OCI-LY7 (cell line): ENCODE data around the gene CCR3. TPM values are rescaled to one million over a fixed set of nuclear protein-coding genes. Genes with fewer than 3 reads are reported as not detected.

Source experiments
- BruUV-seq: library from RNA; stranded (reverse); fragments of 400-500 nt; replicated peaks from 2 replicates; lab custom pipeline; 2021; lab: Mats Ljungman, UMichigan
- CTCF ChIA-PET: fragments of 300-600 bp; sonication (Branson Sonifier 250); formaldehyde crosslinking; loops from one replicate; lab custom pipeline; 2022; ENCODE audit warnings: antibody characterized with exemption; ENCODE audit not compliant: unreplicated experiment; lab: Charles Lee
- POLR2A ChIA-PET: fragments of 300-600 bp; sonication (Branson Sonifier 250); formaldehyde crosslinking; loops from one replicate; lab custom pipeline; 2022; ENCODE audit warnings: antibody characterized with exemption; lab: Charles Lee
- DNase-seq: peaks from one replicate; pipeline ENCODE4 v3.0.0-alpha.2; 2015; ENCODE audit warnings: low spot score
- H2AFZ ChIP-seq: fragments of 200-600 bp; sonication (generic), shearing (Covaris generic); 2 replicates; pipeline ENCODE4 v1.6.1; 2014; ENCODE audit warnings: mild to moderate bottlenecking, antibody characterized with exemption, low read length, moderate library complexity
- H3K27ac ChIP-seq: fragments of 200-600 bp; sonication (generic); 2 replicates; pipeline ENCODE4 v1.5.1; 2014; ENCODE audit warnings: mixed run types, low read depth, mild to moderate bottlenecking, moderate library complexity, low read length, inconsistent platforms; ENCODE audit not compliant: poor library complexity, severe bottlenecking
- H3K36me3 ChIP-seq: fragments of 200-600 bp; sonication (generic); 2 replicates; pipeline ENCODE4 v1.6.1; 2014; ENCODE audit warnings: mild to moderate bottlenecking, antibody characterized with exemption, low read length, moderate library complexity, mixed read lengths; ENCODE audit not compliant: insufficient read depth
- H3K4me1 ChIP-seq: fragments of 200-600 bp; sonication (generic); 2 replicates; pipeline ENCODE4 v1.5.1; 2014; ENCODE audit warnings: mild to moderate bottlenecking, low read length; ENCODE audit not compliant: insufficient read depth, poor library complexity, severe bottlenecking
- H3K4me2 ChIP-seq: fragments of 200-600 bp; sonication (generic); 2 replicates; pipeline ENCODE4 v1.6.1; 2014; ENCODE audit warnings: mild to moderate bottlenecking, low read length
- H3K4me3 ChIP-seq: fragments of 200-600 bp; sonication (generic); 2 replicates; pipeline ENCODE4 v1.5.1; 2014; ENCODE audit warnings: mild to moderate bottlenecking, low read depth, low read length; ENCODE audit not compliant: poor library complexity, severe bottlenecking
- H3K79me2 ChIP-seq: fragments of 200-600 bp; sonication (generic); 2 replicates; pipeline ENCODE4 v1.6.1; 2016; ENCODE audit warnings: low read depth, mild to moderate bottlenecking, low read length, moderate library complexity, mixed read lengths; ENCODE audit not compliant: insufficient read depth
- H3K9me2 ChIP-seq: fragments of 200-600 bp; sonication (generic); 2 replicates; pipeline ENCODE4 v1.6.1; 2016; ENCODE audit warnings: mild to moderate bottlenecking, low read length, mixed read lengths; ENCODE audit not compliant: insufficient read depth
- H3K9me3 ChIP-seq: fragments of 200-600 bp; sonication (generic); 2 replicates; pipeline ENCODE4 v1.6.1; 2014; ENCODE audit warnings: mild to moderate bottlenecking, mixed run types, low read length, mixed read lengths
- H4K20me1 ChIP-seq: fragments of 200-600 bp; sonication (generic); 2 replicates; pipeline ENCODE4 v1.6.1; 2014; ENCODE audit warnings: mild to moderate bottlenecking, antibody characterized with exemption, low read length, moderate library complexity, mixed read lengths; ENCODE audit not compliant: insufficient read depth
- CTCF ChIP-seq: fragments of 200-600 bp; sonication (generic); conservative IDR thresholded peaks from 2 replicates; pipeline ENCODE4 v1.5.1; 2014; ENCODE audit warnings: mild to moderate bottlenecking, antibody characterized with exemption, low read length, moderate library complexity, mixed read lengths
- EZH2phosphoT487 ChIP-seq: fragments of 200-600 bp; sonication (generic); IDR thresholded peaks from 2 replicates; pipeline ENCODE4 v1.6.1; 2018; ENCODE audit warnings: low read depth, borderline replicate concordance, mild to moderate bottlenecking, mixed run types, antibody characterized with exemption, low read length, moderate library complexity, mixed read lengths
- intact Hi-C: fragments of 100-400 bp; cut with micrococcal nuclease; formaldehyde crosslinking; loops from one replicate; pipeline ENCODE4 v1.10.0; 2022; ENCODE audit not compliant: unreplicated experiment
- total RNA-seq, 2 experiments: library from RNA; depleted of rRNA in 1 of 2; stranded (reverse); fragments of >200 nt in 1 of 2; shearing (Covaris generic) in 1 of 2; gene quantifications; 2 replicates each; pipeline ENCODE4 v1.2.3, GENCODE V29; 2014 to 2022

The CCR3 gene
- total RNA-seq, 2 experiments from 2014 or later, result not detected

DNA sequence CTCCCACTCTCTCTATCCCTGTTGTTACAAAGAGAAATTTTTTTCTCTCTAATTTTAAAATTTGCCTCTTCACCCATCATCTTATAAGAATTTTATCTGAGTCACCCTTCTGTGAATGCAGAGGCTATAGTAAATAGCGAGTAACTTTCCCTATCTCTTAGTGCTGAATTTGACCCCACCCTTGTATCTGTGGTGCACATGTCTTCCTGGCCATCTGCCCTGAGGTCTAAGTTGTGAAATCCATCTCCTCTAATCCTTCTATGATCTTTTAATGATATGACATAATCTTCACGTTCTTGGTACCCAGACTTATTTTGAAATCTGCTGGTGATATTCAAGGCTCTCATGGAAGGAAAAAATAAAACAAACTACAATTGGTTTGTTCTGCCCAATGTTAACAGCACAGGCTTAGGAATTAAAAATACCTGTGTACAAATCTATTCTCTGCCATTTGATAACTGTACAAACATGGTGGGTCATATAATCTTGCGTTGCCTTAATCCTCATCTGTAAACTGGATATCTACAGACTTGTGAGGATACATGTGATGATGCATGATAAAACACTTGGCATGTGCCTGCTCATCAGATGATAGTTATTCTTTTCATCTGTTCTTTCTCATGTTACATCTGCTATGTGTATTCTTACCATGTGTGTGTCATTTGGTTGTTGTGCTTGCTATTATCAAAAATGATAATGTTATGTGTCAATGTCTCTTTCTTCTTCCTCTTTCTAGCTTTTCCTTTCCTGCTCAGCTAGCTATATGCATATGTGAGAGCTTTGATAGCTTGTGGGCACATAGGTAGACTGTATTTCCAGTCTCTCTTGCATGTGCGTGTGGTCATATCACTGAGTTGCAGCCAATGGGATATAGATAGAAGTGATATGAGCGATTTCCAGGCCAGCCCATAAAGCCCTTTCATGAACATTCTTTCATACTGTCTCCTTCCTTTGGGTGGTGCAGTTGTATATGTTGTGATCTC is 13.7 kb upstream of the CCR3 start:
- intact Hi-C loops, result no loop called here
- no peak overlapping the region for H3K4me2 ChIP-seq

GRCh38 chr3:46231323-46231722 is 10.9 kb upstream of the CCR3 start:
- Histone ChIP-seq H3K4me3 (no peak overlapping the region), H3K4me1 (no peaks in the 10 kb centered on the region), H3K79me2 (no peaks in the 10 kb centered on the region), H3K27ac (no peak overlapping the region), H2AFZ (no peak overlapping the region), H3K36me3 (no peaks in the 10 kb centered on the region), H3K4me2 (no peak overlapping the region), H4K20me1 (no peaks in the 10 kb centered on the region), H3K9me3 (peaks cover 1% of the 10 kb centered on the region; the same call in 1 of the 2 replicates), H3K9me2 (no peaks in the 10 kb centered on the region)
- ChIA-PET POLR2A (no interaction called here), CTCF (no interaction called here)
- BruUV-seq, result no TSS peak
- intact Hi-C loops, result no loop called here
- TF ChIP-seq EZH2phosphoT487 (no peak), CTCF (no peak)
- DNase-seq, result no peak

More for the DNA sequence above, 13.7 kb upstream of the CCR3 start:
- Histone ChIP-seq H3K4me3 (no peak overlapping the region), H3K36me3 (no peaks in the 10 kb centered on the region), H3K4me1 (no peaks in the 10 kb centered on the region), H3K79me2 (no peaks in the 10 kb centered on the region), H3K27ac (no peak overlapping the region), H4K20me1 (no peaks in the 10 kb centered on the region), H2AFZ (no peak overlapping the region), H3K9me3 (peaks cover 7% of the 10 kb centered on the region; the same call in 1 of the 2 replicates), H3K9me2 (no peaks in the 10 kb centered on the region)
- CTCF ChIA-PET, result no interaction called here
- POLR2A ChIA-PET, result no interaction called here
- DNase-seq, result no peak
- no TSS peak for BruUV-seq
- TF ChIP-seq CTCF, result no peak
- TF ChIP-seq EZH2phosphoT487, result no peak

- H3K4me3 ChIP-seq, result no peak overlapping the region
- H2AFZ ChIP-seq, result no peak overlapping the region
- no peaks in the 10 kb centered on the region for H3K36me3 ChIP-seq
- POLR2A ChIA-PET, result no interaction called here
- no peaks in the 10 kb centered on the region for H4K20me1 ChIP-seq
- DNase-seq, result no peak
- no peaks in the 10 kb centered on the region for H3K9me2 ChIP-seq
- H3K27ac ChIP-seq, result no peak overlapping the region
- H3K9me3 ChIP-seq, result no peaks in the 10 kb centered on the region
- CTCF ChIA-PET, result no interaction called here
- no peak overlapping the region for H3K4me2 ChIP-seq
- TF ChIP-seq EZH2phosphoT487 (no peak), CTCF (no peak)
- BruUV-seq, result no TSS peak
- H3K4me1 ChIP-seq, result no peaks in the 10 kb centered on the region
- intact Hi-C loops, result no loop called here
- no peaks in the 10 kb centered on the region for H3K79me2 ChIP-seq
Measured at GRCh38 chr3:46233194-46233593, 9.1 kb upstream of the CCR3 start.
